Neural progenitor cell (in vitro differentiated cells): Measurements from ENCODE around the gene PPP1R15B. TPM values are rescaled to one million over a fixed set of nuclear protein-coding genes. Genes with fewer than 3 reads are reported as not detected.
A peak's percentile ranks its signal among the peaks of the same experiment; 100 is the strongest.

Experiments used
- DNase-seq: peaks from one replicate; pipeline ENCODE4 v3.0.0-alpha.2; 2016; ENCODE audit warnings: low spot score
- H2AFZ ChIP-seq: fragments of 200-600 bp; sonication (generic); replicated peaks from 2 replicates; pipeline ENCODE4 v1.6.1; 2016; ENCODE audit warnings: antibody characterized with exemption
- H3F3A ChIP-seq: fragments of 200-600 bp; sonication (generic); 2 replicates; pipeline ENCODE4 v1.6.1; 2016; ENCODE audit warnings: antibody characterized with exemption, low read depth
- H3K27ac ChIP-seq: fragments of 200-600 bp; sonication (generic); 2 replicates; pipeline ENCODE4 v1.5.1; 2016; ENCODE audit warnings: mild to moderate bottlenecking
- H3K27me3 ChIP-seq: fragments of 200-600 bp; sonication (generic); 2 replicates; pipeline ENCODE4 v1.6.1; 2016; ENCODE audit warnings: mild to moderate bottlenecking, moderate library complexity
- H3K36me3 ChIP-seq: fragments of 200-600 bp; sonication (generic); 2 replicates; pipeline ENCODE4 v1.5.1; 2016
- H3K4me1 ChIP-seq: fragments of 200-600 bp; sonication (generic); 2 replicates; pipeline ENCODE4 v1.6.1; 2016; ENCODE audit warnings: mixed run types
- H3K4me2 ChIP-seq: fragments of 200-600 bp; sonication (generic); 2 replicates; pipeline ENCODE4 v1.6.1; 2016
- H3K4me3 ChIP-seq: fragments of 200-600 bp; sonication (generic); 2 replicates; pipeline ENCODE4 v1.5.1; 2016
- H3K79me2 ChIP-seq: fragments of 200-600 bp; sonication (generic); 2 replicates; pipeline ENCODE4 v1.6.1; 2016; ENCODE audit warnings: low read depth
- H3K9ac ChIP-seq: fragments of 200-600 bp; sonication (generic); 2 replicates; pipeline ENCODE4 v1.6.1; 2016
- H3K9me3 ChIP-seq: fragments of 200-600 bp; sonication (generic); 2 replicates; pipeline ENCODE4 v1.5.1; 2016; ENCODE audit warnings: low read depth
- H4K20me1 ChIP-seq: fragments of 200-600 bp; sonication (generic); 2 replicates; pipeline ENCODE4 v1.6.1; 2016; ENCODE audit warnings: low read depth
- H3K27ac Mint-ChIP-seq: 3 replicates; pipeline ENCODE4 v1.8.0; 2021; ENCODE audit warnings: mixed read lengths
- H3K27me3 Mint-ChIP-seq: 2 replicates; pipeline ENCODE4 v1.8.0; 2022; ENCODE audit warnings: low read depth, mild to moderate bottlenecking, inconsistent platforms, moderate library complexity, mixed read lengths; ENCODE audit not compliant: insufficient read depth
- H3K36me3 Mint-ChIP-seq: 3 replicates; pipeline ENCODE4 v1.8.0; 2021; ENCODE audit warnings: mixed read lengths
- H3K4me1 Mint-ChIP-seq: 3 replicates; pipeline ENCODE4 v1.8.0; 2021; ENCODE audit warnings: mixed read lengths
- H3K4me3 Mint-ChIP-seq: 3 replicates; pipeline ENCODE4 v1.8.0; 2021; ENCODE audit warnings: mild to moderate bottlenecking, moderate library complexity, mixed read lengths
- H3K9me3 Mint-ChIP-seq: 3 replicates; pipeline ENCODE4 v1.8.0; 2020; ENCODE audit warnings: mixed read lengths
- CTCF ChIP-seq: fragments of 200-600 bp; sonication (generic); IDR thresholded peaks from 2 replicates; pipeline ENCODE4 v1.5.1; 2017; ENCODE audit warnings: antibody characterized with exemption, mild to moderate bottlenecking
- EZH2 ChIP-seq: fragments of 200-600 bp; sonication (generic); IDR thresholded peaks from 2 replicates; pipeline ENCODE4 v1.6.1; 2017; ENCODE audit warnings: antibody characterized with exemption, mild to moderate bottlenecking, moderate library complexity
- EZH2phosphoT487 ChIP-seq: fragments of 200-600 bp; sonication (generic); IDR thresholded peaks from 2 replicates; pipeline ENCODE4 v1.6.1; 2017; ENCODE audit warnings: antibody characterized with exemption
- total RNA-seq: library from RNA; depleted of rRNA; stranded (reverse); fragments of >200 nt; gene quantifications from 2 replicates; pipeline ENCODE4 v1.2.3, GENCODE V29; 2015; ENCODE audit warnings: low replicate concordance

Gene PPP1R15B
- total RNA-seq, 1 donor from 2014 or later, result 32.7 TPM

- Mint-ChIP-seq H3K4me3 (peak overlapping the region; percentile 81), H3K27me3 (peaks cover 6% of the 10 kb centered on the region), H3K36me3 (no peaks in the 10 kb centered on the region), H3K4me1 (peaks cover 64% of the 10 kb centered on the region), H3K27ac (peak overlapping the region; percentile 81), H3K9me3 (no peaks in the 10 kb centered on the region)
- Histone ChIP-seq H4K20me1 (no peaks in the 10 kb centered on the region), H3K36me3 (no peaks in the 10 kb centered on the region), H3K9ac (no peak overlapping the region), H3K9me3 (no peaks in the 10 kb centered on the region), H3K27me3 (peaks cover 14% of the 10 kb centered on the region), H3K79me2 (no peaks in the 10 kb centered on the region), H3K4me3 (peak overlapping the region; percentile 38), H3K27ac (no peak overlapping the region), H2AFZ (peak overlapping the region; percentile 35), H3K4me2 (peak overlapping the region; percentile 72), H3K4me1 (peaks cover 31% of the 10 kb centered on the region), H3F3A (peaks cover 27% of the 10 kb centered on the region)
- TF ChIP-seq CTCF, result no peak
- TF ChIP-seq EZH2, result no peak
- no peak for TF ChIP-seq EZH2phosphoT487
- no peak for DNase-seq
These were observed 53.0 kb downstream of the PPP1R15B start for GRCh38 chr1:204358605-204359004.

DNA sequence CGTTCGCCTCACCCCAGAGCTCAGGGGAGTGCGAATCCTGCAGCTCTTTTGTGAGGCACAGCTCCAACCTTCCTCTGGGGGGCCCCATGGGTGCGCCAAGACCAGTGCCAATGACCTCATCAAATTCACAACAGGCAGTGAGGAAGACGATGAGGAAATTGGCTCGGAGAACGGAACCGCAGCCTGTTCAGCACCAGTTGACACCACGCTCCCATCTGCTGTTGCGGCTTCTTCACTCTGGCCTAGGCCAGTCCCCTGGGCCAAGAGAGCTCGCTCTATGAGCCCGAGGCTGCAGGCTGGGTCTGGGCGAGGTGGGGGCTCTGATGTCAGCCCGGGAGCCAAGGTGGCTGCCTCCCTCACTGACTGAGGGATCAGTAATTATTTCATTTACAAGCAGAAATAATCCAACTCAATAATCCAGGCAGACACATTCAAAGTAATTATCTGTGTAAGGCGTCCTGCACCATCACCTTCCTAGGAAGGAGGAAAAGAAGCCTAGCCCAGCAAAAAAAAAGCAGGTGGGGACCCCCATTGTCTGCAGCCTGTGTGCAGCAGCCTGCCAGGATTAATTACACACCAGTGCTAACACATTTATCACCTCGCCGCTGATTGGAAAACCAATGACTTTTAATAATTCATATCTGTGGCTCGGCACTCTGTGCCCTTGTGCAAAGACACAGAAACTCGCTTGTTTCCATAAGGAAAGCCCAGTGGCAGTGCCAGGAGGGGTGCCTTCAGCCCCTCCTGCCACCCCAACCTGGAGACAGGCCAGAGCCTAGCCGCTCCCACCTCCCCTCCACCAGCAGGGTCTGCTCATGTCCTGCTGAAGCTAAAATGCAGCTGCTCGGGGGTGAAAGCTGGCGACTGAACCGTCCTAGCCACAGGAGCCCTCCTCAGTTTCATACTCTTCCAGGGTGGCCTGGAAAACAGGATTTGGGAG, 53.8 kb downstream of the PPP1R15B start:
- peaks cover 9% of the 10 kb centered on the region for H3K27me3 ChIP-seq
- H3K36me3 ChIP-seq, result no peaks in the 10 kb centered on the region
- no peak overlapping the region for H3K27ac ChIP-seq
- H2AFZ ChIP-seq, result no peak overlapping the region
- no peaks in the 10 kb centered on the region for H3K9me3 ChIP-seq
- H3K4me3 Mint-ChIP-seq, result peak overlapping the region; percentile 62
- DNase-seq, result no peak
- H4K20me1 ChIP-seq, result no peaks in the 10 kb centered on the region
- peak overlapping the region; percentile 72 for H3K4me2 ChIP-seq
- peaks cover 6% of the 10 kb centered on the region for H3K27me3 Mint-ChIP-seq
- peaks cover 67% of the 10 kb centered on the region for H3K4me1 Mint-ChIP-seq
- H3K36me3 Mint-ChIP-seq, result no peaks in the 10 kb centered on the region
- no peaks in the 10 kb centered on the region for H3K9me3 Mint-ChIP-seq
- no peak overlapping the region for H3K9ac ChIP-seq
- peaks cover 27% of the 10 kb centered on the region for H3F3A ChIP-seq
- H3K4me1 ChIP-seq, result peaks cover 31% of the 10 kb centered on the region
- TF ChIP-seq CTCF (peak; percentile 8), EZH2 (no peak)
- no peaks in the 10 kb centered on the region for H3K79me2 ChIP-seq
- H3K27ac Mint-ChIP-seq, result peak overlapping the region; percentile 82
- no peak overlapping the region for H3K4me3 ChIP-seq

GRCh38 chr1:204356997-204357396, 54.6 kb downstream of the PPP1R15B start:
- Histone ChIP-seq H2AFZ (no peak overlapping the region), H3F3A (peaks cover 27% of the 10 kb centered on the region), H3K4me2 (no peak overlapping the region), H3K9ac (no peak overlapping the region), H3K27ac (no peak overlapping the region), H3K79me2 (no peaks in the 10 kb centered on the region), H3K4me3 (no peak overlapping the region), H3K9me3 (no peaks in the 10 kb centered on the region), H3K36me3 (no peaks in the 10 kb centered on the region), H3K27me3 (peaks cover under 1% of the 10 kb centered on the region), H3K4me1 (peaks cover 31% of the 10 kb centered on the region), H4K20me1 (no peaks in the 10 kb centered on the region)
- Mint-ChIP-seq H3K36me3 (no peaks in the 10 kb centered on the region), H3K9me3 (no peaks in the 10 kb centered on the region), H3K27me3 (peaks cover 5% of the 10 kb centered on the region), H3K4me1 (peaks cover 63% of the 10 kb centered on the region), H3K27ac (no peak overlapping the region), H3K4me3 (no peak overlapping the region)
- TF ChIP-seq EZH2phosphoT487 (no peak), CTCF (no peak), EZH2 (no peak)
- DNase-seq, result no peak
